NCI-H1694 (cell line): ENCODE results near the gene DCD.

Source experiments
- DNase-seq: peaks from one replicate; lab custom pipeline; 2025; lab: John Stamatoyannopoulos, UW

The DCD gene

GRCh38 chr12:54606556-54606955 lies 41.6 kb downstream of the DCD start:
- no peak for DNase-seq

- DNase-seq, result no peak
These were observed 42.8 kb downstream of the DCD start for GRCh38 chr12:54605138-54605970.

DNA sequence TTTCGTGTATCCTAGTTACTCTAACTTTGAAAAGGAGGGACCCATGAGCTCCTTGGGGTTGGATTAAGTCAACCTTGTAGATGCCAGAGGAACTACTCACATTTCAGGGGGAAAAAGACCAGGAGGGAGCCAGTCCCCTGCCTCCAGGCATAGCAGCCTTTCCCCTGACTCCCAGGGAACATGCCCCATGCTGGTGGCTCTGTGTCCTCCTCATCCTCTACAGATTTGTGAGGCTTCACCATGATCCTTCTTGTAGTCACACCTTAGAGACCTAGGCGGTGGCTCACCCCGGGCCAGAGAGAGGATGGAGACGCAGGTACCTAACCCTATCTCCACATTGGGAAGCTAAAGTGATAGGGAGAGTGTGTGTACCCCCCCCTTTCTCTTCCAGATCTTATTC lies 43.7 kb downstream of the DCD start:
- no peak for DNase-seq

DNA sequence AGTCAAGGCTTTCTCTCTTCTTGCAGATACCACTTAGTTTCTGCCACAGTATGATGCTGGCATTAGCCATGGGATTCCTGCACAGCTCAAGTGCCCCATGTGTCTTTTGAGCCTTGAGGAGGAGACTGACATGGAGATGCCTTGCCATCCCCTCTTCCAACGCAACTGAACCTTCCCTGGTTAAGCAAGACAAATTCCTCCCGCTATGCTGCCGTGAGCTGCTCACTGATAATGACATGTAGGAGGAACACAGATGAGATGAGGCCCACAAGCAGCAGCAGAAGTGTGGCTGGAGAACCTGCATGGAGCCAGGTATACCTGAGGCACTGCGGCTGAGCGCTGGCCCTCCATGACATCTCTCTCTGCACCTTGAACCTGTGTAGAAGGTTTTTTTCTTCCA lies 44.3 kb downstream of the DCD start:
- DNase-seq, result no peak

DNA sequence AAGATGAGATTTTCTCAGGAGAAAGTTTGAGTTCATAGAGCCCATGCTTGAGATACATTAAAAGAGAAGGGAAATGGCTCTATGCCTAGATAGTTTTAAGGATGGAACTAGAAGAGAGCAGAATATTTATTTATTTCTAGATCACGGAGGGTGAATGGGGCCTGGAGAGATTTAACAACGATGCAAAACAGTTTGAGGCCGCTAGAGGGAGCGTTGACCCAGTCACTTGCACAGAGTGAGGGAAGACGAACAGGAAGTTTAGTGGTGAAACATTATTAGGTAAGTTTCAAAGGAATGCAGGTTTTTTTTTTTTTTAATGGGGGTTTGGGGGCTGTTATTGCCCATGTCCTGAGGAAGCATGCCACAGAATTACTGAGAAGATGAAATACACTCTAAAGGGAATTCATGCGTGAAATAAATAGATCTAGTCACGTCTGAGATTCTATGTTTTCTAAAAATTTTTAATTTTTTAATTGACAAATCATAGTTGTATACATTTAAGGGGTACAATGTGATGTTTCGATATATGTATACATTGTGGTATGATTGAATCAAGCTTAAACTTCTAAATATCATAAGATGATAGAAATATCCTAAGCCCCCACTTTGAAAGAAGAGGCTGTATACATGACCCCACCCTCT lies 44.9 kb downstream of the DCD start:
- DNase-seq, result peak; percentile 28

GRCh38 chr12:54602661-54603060 lies 45.5 kb downstream of the DCD start:
- DNase-seq, result no peak

DNA sequence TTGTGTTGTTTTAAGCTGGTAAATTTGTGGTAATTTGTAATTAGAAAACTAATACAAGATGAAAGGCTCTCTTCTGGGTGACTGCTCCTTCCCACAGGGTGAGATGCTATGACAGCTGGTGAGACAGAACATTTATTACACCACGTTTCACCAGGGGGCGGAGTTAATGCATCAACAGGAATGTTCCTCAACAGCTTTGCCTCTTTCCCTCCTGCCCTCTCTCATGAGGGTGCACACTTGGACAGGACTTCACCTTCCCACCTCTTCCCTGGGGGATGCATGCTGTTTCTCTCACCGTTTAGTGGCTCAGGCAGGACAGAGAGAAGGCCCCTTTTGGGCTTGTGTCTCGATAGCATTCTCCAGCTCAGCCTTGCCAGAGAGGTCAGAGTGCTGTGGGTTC lies 46.3 kb downstream of the DCD start:
- DNase-seq, result no peak

DNA sequence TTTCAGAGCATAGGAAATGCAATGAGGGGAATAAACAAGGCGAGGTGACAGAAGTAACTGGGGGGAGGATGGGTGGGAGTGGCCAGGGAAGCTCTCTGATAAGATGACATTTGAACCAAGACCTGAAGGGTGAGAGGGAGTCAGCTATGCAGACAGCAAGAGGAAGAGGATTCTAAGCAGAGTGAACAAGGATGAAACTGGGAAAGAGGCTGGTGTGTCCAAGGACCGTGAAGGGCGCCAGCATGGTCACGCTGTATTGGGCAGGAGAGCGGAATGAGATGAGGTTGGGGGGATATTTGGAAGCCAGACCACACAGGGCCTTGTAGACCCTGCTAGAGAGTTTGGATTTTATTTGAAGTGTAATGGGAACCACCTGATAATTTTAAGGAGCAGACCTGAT lies 49.2 kb downstream of the DCD start:
- DNase-seq, result no peak

DNA sequence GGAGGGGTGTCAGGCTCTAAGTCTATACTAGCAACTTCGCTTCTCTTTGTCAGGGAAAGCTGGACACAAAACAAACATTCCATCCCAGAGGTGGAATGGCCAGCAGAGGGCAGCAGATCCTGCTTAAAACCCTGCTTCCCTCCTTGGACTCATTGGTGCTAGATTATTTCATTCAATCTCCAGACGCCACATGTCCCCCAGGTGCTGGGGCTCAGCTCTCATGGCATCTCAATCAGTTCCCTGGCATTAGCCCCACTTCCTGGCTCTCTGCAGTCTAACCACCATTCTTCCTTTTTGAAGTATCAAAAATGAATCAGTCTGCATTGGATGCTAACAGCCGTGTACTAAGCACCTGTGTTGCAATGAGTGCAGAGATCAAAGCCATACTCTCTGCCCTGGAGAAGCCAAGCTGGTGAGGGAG lies 51.6 kb downstream of the DCD start:
- DNase-seq, result peak; percentile 6

DNA sequence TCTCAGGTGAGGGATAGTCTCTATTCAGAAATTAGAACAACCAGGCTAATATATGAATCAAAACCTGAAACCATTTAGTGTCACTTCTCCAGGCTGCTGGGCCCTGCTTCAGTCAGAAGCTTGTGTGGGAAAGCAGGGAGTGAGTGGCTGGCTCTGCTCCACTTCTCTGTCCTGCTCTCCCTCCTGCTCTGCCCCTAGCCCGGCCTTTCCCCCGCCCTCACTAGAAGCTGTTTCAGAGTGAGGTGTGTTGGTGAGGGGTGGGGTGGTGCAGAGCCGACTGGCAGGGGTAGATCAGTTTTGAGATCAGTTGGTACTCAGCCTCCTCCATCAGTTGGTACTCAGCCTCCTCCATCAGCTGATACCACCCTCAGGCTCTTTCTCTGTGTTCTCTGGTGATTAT lies 52.7 kb downstream of the DCD start:
- DNase-seq, result no peak
